HCT116 (cell line): ENCODE data around the gene OR52B4. TPM values are rescaled to one million over a fixed set of nuclear protein-coding genes. Genes with fewer than 3 reads are reported as not detected.

Source experiments
- ATAC-seq: fragments of 200-7000 bp; cut with Tn5 transposase; 2 replicates; pipeline ENCODE4 v1.9.1; 2020; ENCODE audit warnings: mild to moderate bottlenecking, moderate library complexity
- BruUV-seq: library from RNA; stranded (reverse); fragments of 400-500 nt; replicated peaks from 2 replicates; lab custom pipeline; 2021; lab: Mats Ljungman, UMichigan
- CTCF ChIA-PET: fragments of 300-600 bp; sonication (Branson Sonifier 250); formaldehyde crosslinking; loops from one replicate; lab custom pipeline; 2021; ENCODE audit warnings: antibody characterized with exemption; lab: Charles Lee
- POLR2A ChIA-PET: fragments of 300-600, 350-600 bp; sonication (Branson Sonifier 250); formaldehyde crosslinking; loops from one replicate; lab custom pipeline; 2021; ENCODE audit warnings: antibody characterized with exemption; lab: Charles Lee
- RAD21 ChIA-PET, 2 experiments: fragments of 300-600 bp; sonication (Branson Sonifier 250); formaldehyde crosslinking; loops; one replicate each; lab custom pipeline; 2023; ENCODE audit warnings: low total read pairs in 2 of 2; ENCODE audit not compliant: uncharacterized antibody in 2 of 2, unreplicated experiment in 2 of 2, low non-redundant PET in 1 of 2; lab: Charles Lee
- DNase-seq: peaks from one replicate; pipeline ENCODE4 v3.0.0-alpha.2; 2010; ENCODE audit warnings: low read depth, low spot score
- H2AFZ ChIP-seq: fragments of 200-600 bp; shearing (Covaris generic), sonication (generic); 2 replicates; pipeline ENCODE4 v1.6.1; 2017; ENCODE audit warnings: low read depth, mixed run types, mixed read lengths, antibody characterized with exemption, low read length; ENCODE audit not compliant: poor library complexity, severe bottlenecking
- H3K27ac ChIP-seq: 2 replicates; pipeline ENCODE4 v1.5.1; 2012; ENCODE audit warnings: low read depth, low read length
- H3K27me3 ChIP-seq: fragments of 200-600 bp; sonication (generic); 2 replicates; pipeline ENCODE4 v1.6.1; 2016; ENCODE audit warnings: mixed run types, low read length, mixed read lengths; ENCODE audit not compliant: insufficient read depth
- H3K36me3 ChIP-seq, 2 experiments: fragments of 200-500 bp in 1 of 2; fragments of 200-600 bp in 1 of 2; sonication (Bioruptor generic) in 1 of 2; sonication (generic) in 1 of 2; 2 replicates each; pipeline versions ENCODE4 v1.5.1 to v1.6.1; 2014 to 2016; ENCODE audit warnings: low read length in 2 of 2, inconsistent platforms in 1 of 2, mixed read lengths in 1 of 2, mixed run types in 1 of 2; ENCODE audit not compliant: insufficient read depth in 2 of 2, control insufficient read depth in 1 of 2
- H3K4me1 ChIP-seq, 2 experiments: fragments of 200-600 bp in 1 of 2; sonication (generic) in 1 of 2; 2 replicates each; pipeline versions ENCODE4 v1.5.1 to v1.6.1; 2012 to 2017; ENCODE audit warnings: low read length in 2 of 2, inconsistent platforms in 1 of 2, mild to moderate bottlenecking in 1 of 2, mixed read lengths in 1 of 2, mixed run types in 1 of 2, moderate library complexity in 1 of 2; ENCODE audit not compliant: insufficient read depth in 2 of 2, control insufficient read depth in 1 of 2
- H3K4me2 ChIP-seq: fragments of 200-600 bp; sonication (generic); 2 replicates; pipeline ENCODE4 v1.6.1; 2017; ENCODE audit warnings: mixed run types, low read length, mixed read lengths
- H3K4me3 ChIP-seq, 2 experiments: fragments of 200-600 bp in 1 of 2; sonication (generic) in 1 of 2; replicated peaks in 1 of 2; 2 replicates each; pipeline ENCODE4 v1.5.1; 2011 to 2016; ENCODE audit warnings: low read length in 2 of 2, control low read depth in 1 of 2, low read depth in 1 of 2, mild to moderate bottlenecking in 1 of 2, mixed read lengths in 1 of 2, mixed run types in 1 of 2
- H3K79me2 ChIP-seq: fragments of 200-600 bp; sonication (generic); 2 replicates; pipeline ENCODE4 v1.6.1; 2017; ENCODE audit warnings: mild to moderate bottlenecking, mixed run types, low read length, moderate library complexity, mixed read lengths; ENCODE audit not compliant: insufficient read depth
- H3K9ac ChIP-seq: fragments of 200-600 bp; sonication (generic); 2 replicates; pipeline ENCODE4 v1.6.1; 2016; ENCODE audit warnings: low read length, mixed read lengths
- H3K9me2 ChIP-seq: fragments of 200-600 bp; sonication (generic), shearing (Covaris generic); 2 replicates; pipeline ENCODE4 v1.6.1; 2017; ENCODE audit warnings: mixed run types, mild to moderate bottlenecking, moderate library complexity; ENCODE audit not compliant: insufficient read depth
- H3K9me3 ChIP-seq, 2 experiments: fragments of 200-500 bp in 1 of 2; fragments of 200-600 bp in 1 of 2; sonication (Bioruptor generic) in 1 of 2; sonication (generic) in 1 of 2; 2 replicates each; pipeline ENCODE4 v1.6.1; 2014 to 2017; ENCODE audit warnings: low read length in 2 of 2, mixed read lengths in 2 of 2, inconsistent platforms in 1 of 2, low read depth in 1 of 2, mild to moderate bottlenecking in 1 of 2, mixed run types in 1 of 2, moderate library complexity in 1 of 2; ENCODE audit not compliant: control insufficient read depth in 1 of 2, insufficient read depth in 1 of 2
- H4K20me1 ChIP-seq: fragments of 200-600 bp; sonication (generic), shearing (Covaris generic); 2 replicates; pipeline ENCODE4 v1.6.1; 2017; ENCODE audit warnings: mixed run types, mild to moderate bottlenecking, moderate library complexity; ENCODE audit not compliant: insufficient read depth
- CEBPB ChIP-seq: IDR thresholded peaks from 2 replicates; pipeline ENCODE4 v1.6.1; 2012; ENCODE audit warnings: low read depth
- ELF1 ChIP-seq: IDR thresholded peaks from 2 replicates; pipeline ENCODE4 v1.6.1; 2012; ENCODE audit warnings: low read depth, borderline replicate concordance
- JUND ChIP-seq: IDR thresholded peaks from 2 replicates; pipeline ENCODE4 v1.6.1; 2012
- MAX ChIP-seq: IDR thresholded peaks from 2 replicates; pipeline ENCODE4 v1.6.1; 2012
- POLR2A ChIP-seq: IDR thresholded peaks from 2 replicates; pipeline ENCODE4 v1.7.0; 2011; ENCODE audit warnings: borderline replicate concordance; ENCODE audit not compliant: insufficient read depth, insufficient read length; ENCODE audit errors: extremely low read depth
- POLR2AphosphoS5 ChIP-seq: IDR thresholded peaks from 2 replicates; pipeline ENCODE4 v1.6.1; 2011; ENCODE audit warnings: mild to moderate bottlenecking, low read depth, low read length, moderate library complexity
- SP1 ChIP-seq: IDR thresholded peaks from 2 replicates; pipeline ENCODE4 v1.6.1; 2012; ENCODE audit warnings: low read depth
- SRF ChIP-seq: IDR thresholded peaks from 2 replicates; pipeline ENCODE4 v1.6.1; 2012; ENCODE audit warnings: low read depth
- intact Hi-C: fragments of 100-400 bp; cut with micrococcal nuclease; formaldehyde crosslinking; loops from 2 replicates; pipeline ENCODE4 v1.10.0; 2022
- total RNA-seq: library from RNA; stranded (reverse); gene quantifications from one replicate; pipeline ENCODE4 v1.2.1, GENCODE V29; 2021; ENCODE audit not compliant: unreplicated experiment

The OR52B4 gene
- total RNA-seq, 1 experiment from 2014 or later = not detected

- H3K4me3 ChIP-seq = no peak overlapping the region
- DNase-seq = no peak
Measured at GRCh38 chr11:4385978-4386740, 18.0 kb upstream of the OR52B4 start.

GRCh38 chr11:4381901-4382300 is 13.7 kb upstream of the OR52B4 start:
- no TSS peak for BruUV-seq

More at GRCh38 chr11:4385978-4386740, 18.0 kb upstream of the OR52B4 start:
- BruUV-seq = no TSS peak
- Histone ChIP-seq H3K27ac (no peak overlapping the region), H3K4me2 (no peak overlapping the region), H3K36me3 (peaks cover 0 to 3% of the 10 kb centered on the region in 2 experiments; a peak in 1 of 4 replicates), H3K9ac (no peak overlapping the region), H3K9me2 (no peaks in the 10 kb centered on the region), H2AFZ (no peak overlapping the region), H3K4me1 (no peaks in the 10 kb centered on the region), H3K9me3 (no peaks in the 10 kb centered on the region), H4K20me1 (no peaks in the 10 kb centered on the region), H3K79me2 (no peaks in the 10 kb centered on the region), H3K27me3 (no peaks in the 10 kb centered on the region)
- ChIA-PET CTCF (no interaction called here), RAD21 (no interaction called here), POLR2A (no interaction called here)
- no peak for ATAC-seq
- TF ChIP-seq JUND (no peak), CEBPB (no peak), POLR2A (no peak), POLR2AphosphoS5 (no peak), MAX (no peak), SP1 (no peak), ELF1 (no peak)
- intact Hi-C loops = no loop called here

More at GRCh38 chr11:4381901-4382300, 13.7 kb upstream of the OR52B4 start:
- H3K36me3 ChIP-seq = peaks cover 0 to 3% of the 10 kb centered on the region in 2 experiments; a peak in 1 of 4 replicates
- no peak overlapping the region for H3K9ac ChIP-seq
- H3K9me3 ChIP-seq = no peaks in the 10 kb centered on the region
- no peaks in the 10 kb centered on the region for H3K4me1 ChIP-seq
- RAD21 ChIA-PET = no interaction called here
- H3K27me3 ChIP-seq = peaks cover 24% of the 10 kb centered on the region; the same call in 1 of the 2 replicates
- TF ChIP-seq SRF = no peak
- TF ChIP-seq, all 23 proteins: peak for 0
- Histone ChIP-seq H3K27ac (no peak overlapping the region), H3K4me2 (no peak overlapping the region), H2AFZ (no peak overlapping the region), H3K4me3 (no peak overlapping the region), H3K9me2 (no peaks in the 10 kb centered on the region), H4K20me1 (no peaks in the 10 kb centered on the region), H3K79me2 (no peaks in the 10 kb centered on the region)
- ATAC-seq = no peak
- ChIA-PET POLR2A (no interaction called here), CTCF (no interaction called here)
- DNase-seq = no peak
- intact Hi-C loops = no loop called here
